GM18870 (cell line): ENCODE measurements around the gene SPINT2.
"Not testable (repeated sequence)": the region's sequence is repeated elsewhere in the genome, so short reads cannot be mapped to it uniquely, and the experiment has no call there.

Experiments
- ATAC-seq: cut with Tn5 transposase; IDR thresholded peaks from one replicate; pipeline ENCODE4 v1.9.1; 2021; ENCODE audit warnings: moderate library complexity; ENCODE audit not compliant: unreplicated experiment

Gene SPINT2

GRCh38 chr19:38264486-38265212 is at the start of gene SPINT2:
Gene SPINT2, plus strand, starts transcription at chr19:38264573. Its CDS starts 320 bp downstream, at chr19:38264893.
- no peak for ATAC-seq

GRCh38 chr19:38216785-38217641 is 47.4 kb upstream of the SPINT2 start:
- ATAC-seq, result no peak

GRCh38 chr19:38218204-38218603 is 46.2 kb upstream of the SPINT2 start:
- no peak for ATAC-seq

GRCh38 chr19:38219221-38219620 is 45.2 kb upstream of the SPINT2 start:
- ATAC-seq, result no peak

GRCh38 chr19:38221421-38221820 is 43.0 kb upstream of the SPINT2 start:
- ATAC-seq, result no peak

- no peak for ATAC-seq
Observed at GRCh38 chr19:38221919-38222830, 42.2 kb upstream of the SPINT2 start.

GRCh38 chr19:38223119-38223523 is 41.3 kb upstream of the SPINT2 start:
- no peak for ATAC-seq

- ATAC-seq, result no peak
Observed at GRCh38 chr19:38223617-38224013, 40.8 kb upstream of the SPINT2 start.

GRCh38 chr19:38224014-38224862 is 40.1 kb upstream of the SPINT2 start, which contains the start of gene DPF1:
Gene DPF1, minus strand, starts transcription at chr19:38224222. Its CDS starts 80 bp downstream, at chr19:38224142.
- ATAC-seq, result no peak

GRCh38 chr19:38224863-38225218 is 39.5 kb upstream of the SPINT2 start:
- not testable (repeated sequence) for ATAC-seq

GRCh38 chr19:38227287-38228004 is 36.9 kb upstream of the SPINT2 start:
- ATAC-seq, result no peak

GRCh38 chr19:38228005-38228377 is 36.4 kb upstream of the SPINT2 start:
- no peak for ATAC-seq

- no peak for ATAC-seq
Observed at GRCh38 chr19:38228491-38229439, 35.6 kb upstream of the SPINT2 start.

GRCh38 chr19:38229585-38230073 is 34.7 kb upstream of the SPINT2 start:
- no peak for ATAC-seq

GRCh38 chr19:38230506-38231133 is 33.8 kb upstream of the SPINT2 start:
- ATAC-seq, result not testable (repeated sequence)

- no peak for ATAC-seq
Observed at GRCh38 chr19:38231918-38232317, 32.5 kb upstream of the SPINT2 start.

GRCh38 chr19:38233740-38234251 is 30.6 kb upstream of the SPINT2 start:
- ATAC-seq, result no peak

- ATAC-seq, result no peak
Observed at GRCh38 chr19:38234615-38235014, 29.8 kb upstream of the SPINT2 start.
